Measurements from ENCODE around the gene APC2.

APC2 gene

DNA sequence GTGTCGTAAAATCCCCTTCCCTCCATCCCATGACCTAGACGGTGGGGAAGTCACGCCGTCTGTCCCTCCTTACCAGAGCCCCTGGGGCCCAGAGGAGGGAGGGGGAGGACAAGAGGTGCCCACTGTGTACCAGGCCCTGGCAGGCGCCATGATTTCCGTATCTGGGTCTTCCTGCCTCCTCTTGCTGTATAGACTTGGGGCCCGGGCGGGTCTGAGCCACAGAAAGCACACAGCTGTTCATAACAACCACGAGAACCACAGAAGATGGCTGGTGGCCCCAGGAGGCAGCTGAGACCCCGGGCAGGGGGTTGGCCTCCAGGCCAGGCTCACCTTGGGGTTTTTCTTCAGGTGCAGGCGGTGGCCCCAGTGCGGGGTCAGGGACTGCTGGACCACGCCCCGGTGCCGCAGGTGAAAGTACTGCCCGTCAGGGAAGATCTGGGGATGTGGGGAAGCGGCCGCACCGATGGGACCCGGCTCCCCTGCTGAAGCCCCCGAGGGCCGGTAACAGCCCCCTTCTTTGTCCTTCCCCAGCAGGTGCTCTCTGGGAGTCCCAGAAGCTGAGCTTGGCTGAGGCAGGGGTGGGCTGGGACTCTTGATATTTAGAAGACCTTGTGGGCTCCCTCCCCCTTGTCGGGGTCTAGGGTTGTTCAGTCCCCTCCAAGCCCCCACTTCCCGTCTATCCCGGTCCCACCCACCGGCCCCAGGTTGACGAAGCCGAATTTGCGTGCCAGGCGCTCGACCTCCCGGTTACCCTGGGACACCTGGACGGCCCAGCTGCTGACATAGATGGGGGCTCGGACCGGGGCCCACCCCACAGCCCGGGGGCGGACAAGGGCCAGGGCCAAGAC lies 39.8 kb downstream of the APC2 start:
- H4K20me1 ChIP-seq (ENCODE audit: insufficient read depth), result no peaks in the 10 kb centered on the region
- no peaks in the 10 kb centered on the region for H3K79me2 ChIP-seq (ENCODE audit: insufficient read depth, low read depth)
- peak overlapping the region; percentile 94 for H2AFZ ChIP-seq (ENCODE audit: low read depth)
- H3K4me3 ChIP-seq (IDR thresholded peaks at IDR 0.05; ENCODE audit: insufficient read depth, low read depth, low read length), result no peak overlapping the region
- no peak for TF ChIP-seq CTCF (conservative IDR thresholded peaks at IDR 0.05; ENCODE audit: low read depth, low read length)
- H3K27ac ChIP-seq, result no peak overlapping the region
- peak overlapping the region; percentile 93 for H3K4me2 ChIP-seq
- H3K9ac ChIP-seq, result no peak overlapping the region; the same call in 1 of the 2 replicates
- peaks cover 60% of the 10 kb centered on the region for H3K27me3 ChIP-seq (ENCODE audit: insufficient read depth, low read depth)
- peaks cover 7% of the 10 kb centered on the region for H3K4me1 ChIP-seq (ENCODE audit: low read depth, poor library complexity, severe bottlenecking)
- no peaks in the 10 kb centered on the region for H3K36me3 ChIP-seq (ENCODE audit: insufficient read depth)

DNA sequence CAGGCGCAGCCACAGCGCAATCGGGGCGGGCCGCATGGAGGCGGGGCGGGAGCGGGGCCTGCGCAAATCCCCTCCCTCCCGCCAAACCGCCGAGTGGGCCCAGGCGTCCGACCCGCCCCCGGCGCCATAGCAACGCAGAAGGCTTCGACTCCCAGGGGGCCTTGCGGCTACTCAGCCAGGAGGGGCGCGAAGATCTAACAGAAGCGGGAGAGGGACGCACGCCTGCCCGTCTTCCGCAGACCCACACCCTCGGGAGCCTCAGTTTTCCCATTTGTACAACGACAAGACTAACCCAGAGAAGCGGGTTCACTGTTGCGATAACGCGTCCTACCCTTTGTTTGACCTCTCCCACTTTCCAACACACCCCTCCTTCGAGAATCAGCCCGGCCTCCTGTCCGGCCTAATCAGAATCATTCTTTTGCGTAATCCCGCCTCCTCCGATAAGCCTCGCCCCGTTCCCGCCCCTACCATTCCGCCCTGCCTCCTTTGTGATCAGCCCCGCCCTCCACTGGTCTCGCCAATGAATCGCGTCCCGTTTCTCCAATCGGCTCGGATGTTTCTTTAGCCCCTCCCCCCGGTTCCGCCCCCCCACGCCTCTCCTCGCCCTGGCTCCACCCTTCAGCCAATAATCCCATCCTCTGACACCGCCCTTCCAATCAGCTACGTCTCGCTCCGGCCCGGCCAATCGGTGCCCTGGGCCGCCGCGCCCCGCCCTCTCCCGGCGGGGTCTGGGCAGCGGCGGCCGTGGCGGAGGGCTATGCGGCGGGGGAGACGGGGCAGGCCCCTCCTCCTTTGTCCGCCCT lies 40.6 kb downstream of the APC2 start, which contains the start of gene PCSK4:
Gene PCSK4 (minus strand): TSS at position 40 of the 803 bp plus-strand sequence. CDS start 4 bp downstream, at position 36.
- Histone ChIP-seq H3K27ac (no peak within 1 kb of the TSS), H2AFZ (ENCODE audit: low read depth) (peak within 1 kb of the TSS; percentile 94)

DNA sequence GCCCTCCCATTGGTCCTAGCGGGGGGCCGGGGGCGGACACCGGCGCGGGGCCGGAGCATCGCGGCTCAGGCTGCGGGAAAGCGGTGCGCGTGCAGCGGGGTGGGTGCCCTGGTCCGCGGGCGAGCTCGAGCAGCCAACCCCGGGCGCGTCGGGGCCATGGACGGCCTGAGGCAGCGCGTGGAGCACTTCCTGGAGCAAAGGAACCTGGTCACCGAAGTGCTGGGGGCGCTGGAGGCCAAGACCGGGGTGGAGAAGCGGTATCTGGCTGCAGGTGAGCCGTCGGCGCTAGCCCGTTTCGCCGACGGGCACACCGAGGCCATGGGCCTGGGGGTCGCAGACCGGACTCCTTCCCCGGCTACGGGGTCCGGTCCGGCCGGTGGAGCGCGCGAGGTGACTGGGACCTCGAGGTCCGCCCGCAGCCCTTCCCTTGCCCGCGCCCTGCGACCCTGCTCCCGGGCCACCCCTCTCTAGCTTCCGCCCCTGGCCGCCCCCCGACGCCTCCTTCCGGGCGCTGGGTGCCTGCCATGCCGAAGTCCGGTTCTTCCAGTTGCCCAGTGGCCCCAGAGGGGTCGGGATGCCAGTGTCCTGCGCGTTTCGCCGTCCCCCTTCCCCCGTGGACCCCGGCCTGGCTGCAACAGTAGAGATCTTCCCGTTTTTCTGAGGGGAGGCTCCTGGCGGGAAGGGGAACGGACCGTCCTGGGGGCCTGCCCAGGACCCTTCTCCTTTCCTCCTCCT lies 41.4 kb downstream of the APC2 start, which contains the start of gene REEP6:
Gene REEP6 (plus strand): TSS at position 68 of the 735 bp plus-strand sequence. CDS start 89 bp downstream, at position 157.
- no peak for TF ChIP-seq CTCF (conservative IDR thresholded peaks at IDR 0.05; ENCODE audit: low read depth, low read length)
- no peak within 1 kb of the TSS for H3K4me3 ChIP-seq (IDR thresholded peaks at IDR 0.05; ENCODE audit: insufficient read depth, low read depth, low read length)
- H3K4me2 ChIP-seq, result peak within 1 kb of the TSS; percentile 93
- peaks cover 62% of the 10 kb centered on the region for H3K27me3 ChIP-seq (ENCODE audit: insufficient read depth, low read depth)
- no peaks in the 10 kb centered on the region for H4K20me1 ChIP-seq (ENCODE audit: insufficient read depth)
- no peaks in the 10 kb centered on the region for H3K79me2 ChIP-seq (ENCODE audit: insufficient read depth, low read depth)
- no peaks in the 10 kb centered on the region for H3K36me3 ChIP-seq (ENCODE audit: insufficient read depth)
- H3K4me1 ChIP-seq (ENCODE audit: low read depth, poor library complexity, severe bottlenecking), result peaks cover 7% of the 10 kb centered on the region
- no peak within 1 kb of the TSS for H3K27ac ChIP-seq
- H3K9ac ChIP-seq, result no peak within 1 kb of the TSS; the same call in 1 of the 2 replicates
- peak within 1 kb of the TSS; percentile 94 for H2AFZ ChIP-seq (ENCODE audit: low read depth)

More for the DNA sequence above, 40.6 kb downstream of the APC2 start, which contains the start of gene PCSK4:
- no peaks in the 10 kb centered on the region for H4K20me1 ChIP-seq (ENCODE audit: insufficient read depth)
- H3K27me3 ChIP-seq (ENCODE audit: insufficient read depth, low read depth), result peaks cover 61% of the 10 kb centered on the region
- no peaks in the 10 kb centered on the region for H3K79me2 ChIP-seq (ENCODE audit: insufficient read depth, low read depth)
- H3K9ac ChIP-seq, result no peak within 1 kb of the TSS; the same call in 1 of the 2 replicates
- peak within 1 kb of the TSS; percentile 93 for H3K4me2 ChIP-seq
- H3K36me3 ChIP-seq (ENCODE audit: insufficient read depth), result no peaks in the 10 kb centered on the region
- H3K4me3 ChIP-seq (IDR thresholded peaks at IDR 0.05; ENCODE audit: insufficient read depth, low read depth, low read length), result no peak within 1 kb of the TSS
- peaks cover 7% of the 10 kb centered on the region for H3K4me1 ChIP-seq (ENCODE audit: low read depth, poor library complexity, severe bottlenecking)
- TF ChIP-seq CTCF (conservative IDR thresholded peaks at IDR 0.05; ENCODE audit: low read depth, low read length), result no peak

- Histone ChIP-seq H3K4me1 (ENCODE audit: low read depth, poor library complexity, severe bottlenecking) (peaks cover 7% of the 10 kb centered on the region), H3K4me3 (IDR thresholded peaks at IDR 0.05; ENCODE audit: insufficient read depth, low read depth, low read length) (no peak overlapping the region), H3K36me3 (ENCODE audit: insufficient read depth) (no peaks in the 10 kb centered on the region), H4K20me1 (ENCODE audit: insufficient read depth) (no peaks in the 10 kb centered on the region), H2AFZ (ENCODE audit: low read depth) (no peak overlapping the region), H3K9ac (no peak overlapping the region), H3K27ac (no peak overlapping the region), H3K4me2 (no peak overlapping the region), H3K79me2 (ENCODE audit: insufficient read depth, low read depth) (no peaks in the 10 kb centered on the region), H3K27me3 (ENCODE audit: insufficient read depth, low read depth) (peaks cover 67% of the 10 kb centered on the region)
- no peak for TF ChIP-seq CTCF (conservative IDR thresholded peaks at IDR 0.05; ENCODE audit: low read depth, low read length)
Observed at GRCh38 chr19:1491849-1492170, 41.9 kb downstream of the APC2 start.
